Stimulated activated CD4-positive, alpha-beta T cell treated with anti-CD3 and anti-CD28 coated beads, Interleukin-15, amount 100 ng/mL, for 1 hour (primary cell): ENCODE results near the gene SOD1.
"Not testable (repeated sequence)": the region's sequence is repeated elsewhere in the genome, so short reads cannot be mapped to it uniquely, and the experiment has no call there.

Experiments
- DNase-seq, 2 donors: peaks; one replicate each; pipeline ENCODE4 v3.0.0-alpha.2; 2020; ENCODE audit warnings: low read depth in 1 of 2, low spot score in 1 of 2

Gene SOD1

GRCh38 chr21:31659536-31660258 lies at the start of gene SOD1:
SOD1 (plus strand) TSS chr21:31659693; CDS start chr21:31659770, 77 bp downstream.
- peak; percentile 93 to 94 for DNase-seq

DNA sequence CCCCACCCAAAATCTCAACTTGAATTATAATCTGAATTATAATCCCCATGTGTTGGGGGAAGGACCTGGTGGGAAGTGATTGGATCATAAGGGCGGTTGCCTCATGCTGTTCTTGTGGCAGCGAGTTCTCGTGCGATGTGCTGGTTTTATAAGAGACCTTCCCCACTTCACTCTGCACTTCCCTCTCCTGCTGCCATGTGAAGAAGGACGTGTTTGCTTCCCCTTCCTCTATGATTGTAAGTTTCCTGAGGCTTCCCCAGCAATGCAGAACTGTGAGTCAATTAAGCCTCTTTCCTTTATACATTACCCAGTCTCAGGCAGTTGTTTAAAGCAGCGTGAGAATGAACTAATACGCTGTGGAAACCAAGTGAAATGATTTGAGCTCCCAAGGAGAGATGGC lies 48.0 kb upstream of the SOD1 start:
- DNase-seq: no peak

- DNase-seq: no peak
Measured at GRCh38 chr21:31612894-31613785, 46.4 kb upstream of the SOD1 start.

GRCh38 chr21:31614705-31615104 lies 44.8 kb upstream of the SOD1 start:
- no peak for DNase-seq

DNA sequence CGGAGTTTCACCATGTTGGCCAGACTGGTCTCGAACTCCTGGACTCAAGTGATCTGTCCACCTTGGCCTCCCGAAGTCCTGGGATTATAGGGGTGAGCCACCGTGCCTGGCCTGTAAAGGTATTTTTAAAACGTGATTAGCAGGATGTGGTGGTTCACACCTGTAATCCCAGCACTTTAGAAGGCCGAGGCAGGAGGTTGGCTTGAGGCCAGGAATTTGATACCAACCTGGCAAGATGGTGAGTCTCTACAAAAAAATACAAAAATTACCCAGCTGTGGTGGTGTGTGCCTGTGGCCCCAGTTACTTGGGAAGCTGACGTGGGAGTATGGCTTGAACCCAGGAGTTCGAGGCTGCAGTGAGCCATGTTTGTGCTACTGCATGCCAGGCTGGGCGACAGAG lies 43.3 kb upstream of the SOD1 start:
- no peak for DNase-seq

DNA sequence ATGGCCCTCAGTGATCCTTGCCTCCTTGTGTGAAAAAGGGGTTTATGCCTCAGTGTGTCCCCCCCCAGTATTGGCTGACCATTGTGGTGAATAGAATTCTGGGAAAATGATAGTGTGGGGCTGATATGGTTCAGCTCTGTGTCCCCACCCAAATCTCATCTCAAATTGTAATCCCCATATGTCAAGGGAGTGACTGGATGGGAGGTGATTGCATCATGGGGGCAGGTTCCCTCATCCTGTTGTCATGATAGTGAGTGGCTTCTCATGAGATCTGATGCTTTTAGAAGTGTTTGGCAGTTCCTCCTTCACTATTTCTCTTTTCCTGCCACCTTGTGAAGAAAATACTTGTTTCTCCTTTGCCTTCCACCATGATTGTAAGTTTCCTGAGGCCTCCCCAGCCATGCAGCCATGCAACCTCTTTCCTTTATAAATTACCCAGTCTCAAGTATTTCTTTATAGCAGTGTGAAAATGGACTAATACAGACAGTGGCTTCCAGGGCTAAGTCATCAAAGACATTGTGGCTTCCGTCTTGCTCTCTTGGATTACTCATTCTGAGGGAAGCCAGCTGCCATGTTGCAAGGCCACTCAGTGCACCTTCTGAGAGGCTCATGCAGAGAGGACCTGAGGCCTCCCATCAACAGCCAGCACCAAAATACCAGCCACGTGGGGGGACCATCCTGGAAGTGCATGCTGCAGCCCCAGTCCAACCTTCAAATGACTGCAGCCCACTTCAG lies 40.6 kb upstream of the SOD1 start:
- DNase-seq: no peak

DNA sequence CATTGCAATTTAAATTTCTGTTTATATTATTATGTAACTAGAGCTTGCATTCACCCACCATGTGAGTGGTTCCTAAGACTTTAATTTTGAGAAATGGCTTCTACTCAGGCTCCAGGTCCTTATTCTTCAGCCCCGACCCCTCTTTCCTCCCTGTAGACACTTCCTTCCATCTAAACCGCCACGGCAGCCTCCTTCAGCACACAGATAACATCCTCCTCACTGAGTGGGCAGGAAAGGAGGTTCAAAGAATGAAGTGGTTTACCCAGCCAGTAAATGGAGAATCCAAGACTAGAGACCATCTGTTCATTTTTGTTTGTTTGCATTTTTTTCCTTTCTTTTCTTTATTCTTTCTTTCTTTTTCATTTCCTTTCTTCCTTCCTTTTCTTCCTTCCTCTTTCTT lies 37.1 kb upstream of the SOD1 start:
- DNase-seq: no peak

DNA sequence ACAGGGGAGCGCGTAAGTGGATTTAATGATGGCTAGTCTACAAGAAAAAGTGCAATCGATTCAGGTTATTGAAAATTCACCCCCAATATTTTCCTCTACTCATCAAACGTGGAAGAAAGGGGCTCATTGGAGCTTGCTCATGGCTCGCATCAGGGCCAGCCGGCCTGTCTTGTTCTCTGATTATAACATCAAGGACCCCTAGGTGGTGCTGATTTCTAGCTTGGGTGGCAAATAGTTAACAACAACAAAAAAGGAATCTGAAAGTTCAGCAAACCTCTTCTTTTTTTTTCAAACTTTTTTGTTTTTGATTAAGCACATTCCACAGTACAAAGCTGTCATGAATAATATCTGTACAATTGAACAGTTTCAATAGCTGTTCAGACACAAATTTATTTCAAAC lies 35.8 kb upstream of the SOD1 start:
- DNase-seq: no peak

GRCh38 chr21:31624181-31624580 lies 35.3 kb upstream of the SOD1 start:
- no peak for DNase-seq

GRCh38 chr21:31624961-31625491 lies 34.5 kb upstream of the SOD1 start:
- DNase-seq: no peak

DNA sequence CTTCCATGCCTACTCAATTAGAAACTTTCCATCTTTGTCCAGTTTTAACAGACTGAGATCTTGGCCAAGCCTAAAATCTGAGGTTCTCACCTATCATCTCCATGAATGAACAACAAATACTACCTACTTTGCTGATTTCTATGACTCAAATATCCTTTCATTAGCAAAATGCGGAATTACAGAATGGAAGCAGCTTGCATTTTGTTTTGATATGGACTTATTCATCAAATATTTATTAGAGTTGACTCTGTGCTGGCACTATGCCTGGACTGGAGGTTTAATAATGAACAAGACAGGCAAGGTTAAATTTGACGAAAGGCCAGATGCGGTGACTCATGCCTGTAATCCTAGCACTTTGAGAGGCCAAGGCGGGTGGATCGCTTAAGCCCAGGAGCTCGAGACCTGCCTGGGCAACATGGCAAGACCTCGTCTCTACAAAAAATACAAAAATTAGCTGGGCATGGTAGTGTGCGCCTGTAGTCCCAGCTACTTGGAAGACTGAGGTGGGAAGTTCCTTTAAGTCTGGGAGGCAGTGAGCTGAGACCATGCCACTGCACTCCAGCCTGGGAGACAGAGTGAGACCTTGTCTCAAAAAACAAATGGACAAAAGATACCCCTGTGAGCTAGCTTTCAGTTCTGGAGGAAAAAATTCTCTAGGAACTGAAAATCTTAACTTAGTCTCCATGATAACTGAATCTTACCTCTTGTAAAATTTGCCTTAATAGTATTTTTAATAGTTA lies 29.4 kb upstream of the SOD1 start:
- no peak for DNase-seq

GRCh38 chr21:31631881-31632280 lies 27.6 kb upstream of the SOD1 start:
- DNase-seq: not testable (repeated sequence)

DNA sequence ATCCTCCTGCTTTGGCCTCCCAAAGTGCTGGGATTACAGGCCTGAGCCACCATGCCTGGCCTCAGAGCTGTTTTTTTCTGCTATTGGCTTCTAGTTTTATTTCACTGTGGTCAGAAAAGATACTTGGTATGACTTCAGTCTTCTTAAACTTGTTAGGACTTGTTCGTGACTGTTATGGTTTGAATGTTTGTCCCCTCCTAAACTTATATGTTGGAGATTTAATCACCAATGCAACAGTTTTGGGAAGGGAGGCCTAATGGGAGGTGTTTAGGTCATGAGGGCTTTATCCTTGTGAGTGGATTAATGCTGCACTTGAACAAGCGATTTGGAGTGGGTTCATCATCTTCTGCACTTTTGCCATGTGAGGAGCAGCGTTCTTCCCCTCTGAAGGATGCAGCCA lies 24.5 kb upstream of the SOD1 start:
- no peak for DNase-seq

GRCh38 chr21:31636874-31637273 lies 22.6 kb upstream of the SOD1 start:
- no peak for DNase-seq

DNA sequence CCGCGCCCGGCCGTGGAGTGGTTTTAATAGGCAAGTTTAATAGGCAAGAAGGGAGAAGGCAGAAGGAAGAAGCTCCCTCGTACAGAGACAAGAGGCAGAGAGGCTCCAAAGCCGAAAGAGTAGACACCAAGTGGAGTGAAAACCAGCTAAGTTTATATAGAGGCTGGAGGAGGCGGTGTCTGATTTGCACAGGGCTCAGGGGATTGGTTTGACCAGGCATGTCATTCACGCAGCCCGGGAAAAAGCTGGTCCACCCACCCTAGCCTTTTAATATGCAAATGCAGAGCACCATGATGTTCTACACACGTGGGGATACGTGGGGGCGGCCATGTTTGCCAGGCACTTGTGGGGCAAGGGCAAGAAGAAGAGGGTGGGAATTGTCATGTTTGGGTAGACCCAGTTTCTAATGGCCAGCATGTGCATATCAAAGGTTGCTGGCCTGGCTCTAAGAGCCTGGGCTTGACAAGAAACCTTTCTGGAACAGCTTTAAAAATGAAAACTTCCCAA lies 18.0 kb upstream of the SOD1 start:
- no peak for DNase-seq

GRCh38 chr21:31644643-31645042 lies 14.8 kb upstream of the SOD1 start:
- no peak for DNase-seq

DNA sequence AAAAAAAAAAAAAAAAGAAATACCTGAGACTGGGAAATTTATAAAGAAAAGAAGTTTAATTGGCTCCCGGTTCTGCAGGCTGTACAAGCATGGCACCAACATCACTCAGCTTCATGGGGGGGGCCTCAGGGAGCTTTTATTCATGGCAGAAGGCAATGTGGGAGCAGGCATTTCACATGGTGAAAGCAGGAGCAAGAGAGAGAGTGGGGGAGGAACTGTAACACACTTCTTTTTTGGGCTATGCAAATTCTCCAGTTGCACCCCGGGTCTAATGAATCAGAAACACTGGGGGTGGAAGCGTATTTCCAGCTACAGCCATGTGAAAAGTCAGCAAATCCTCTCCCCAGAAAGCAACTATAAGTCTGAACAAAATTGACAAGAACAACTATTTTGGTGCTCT lies 11.8 kb upstream of the SOD1 start:
- no peak for DNase-seq

GRCh38 chr21:31650930-31651329 lies 8.6 kb upstream of the SOD1 start:
- DNase-seq: no peak

- DNase-seq: not testable (repeated sequence)
Measured at GRCh38 chr21:31651491-31651890, 8.0 kb upstream of the SOD1 start.

- DNase-seq: no peak
Measured at GRCh38 chr21:31654340-31654739, 5.2 kb upstream of the SOD1 start.
